Embryonic facial prominence (tissue), 1 donor: ENCODE results near the gene PLCH1.
"Not testable (repeated sequence)": the region's sequence is repeated elsewhere in the genome, so short reads cannot be mapped to it uniquely, and the experiment has no call there.

Source experiments
- DNase-seq: peaks from one replicate; pipeline ENCODE4 v3.0.0-alpha.2; 2016; ENCODE audit errors: extremely low spot score

PLCH1 gene

GRCh38 chr3:155646669-155647068 lies 98.2 kb downstream of the PLCH1 start:
- no peak for DNase-seq

- no peak for DNase-seq
Observed at GRCh38 chr3:155646128-155646527, 98.7 kb downstream of the PLCH1 start.

DNA sequence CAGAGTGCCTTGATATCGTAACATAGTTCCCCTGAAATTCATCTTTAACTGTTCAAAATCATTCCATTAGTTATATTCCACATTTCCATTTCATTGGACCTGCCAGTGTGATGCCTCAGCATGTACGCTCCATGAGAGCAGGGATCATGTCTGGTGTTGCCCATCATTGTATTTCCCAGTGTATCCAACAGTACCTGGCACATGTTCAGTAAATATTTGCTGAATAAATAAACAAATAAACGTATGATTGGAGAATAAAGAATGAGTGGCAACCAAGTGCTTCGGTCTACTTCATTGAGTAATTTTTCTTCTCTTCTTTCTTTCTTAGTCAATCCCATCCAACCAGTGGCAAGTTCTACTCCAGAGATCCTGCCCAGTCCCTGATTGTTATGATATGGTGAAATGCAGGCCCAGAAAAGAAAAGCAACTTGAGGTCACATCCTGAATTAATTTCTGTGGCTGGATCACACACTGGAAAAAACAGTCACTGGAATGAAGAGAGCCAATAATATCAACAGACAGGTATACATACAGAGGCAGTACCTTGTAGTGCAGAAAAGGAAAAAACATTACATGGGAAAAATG lies 101.2 kb downstream of the PLCH1 start:
- no peak for DNase-seq

DNA sequence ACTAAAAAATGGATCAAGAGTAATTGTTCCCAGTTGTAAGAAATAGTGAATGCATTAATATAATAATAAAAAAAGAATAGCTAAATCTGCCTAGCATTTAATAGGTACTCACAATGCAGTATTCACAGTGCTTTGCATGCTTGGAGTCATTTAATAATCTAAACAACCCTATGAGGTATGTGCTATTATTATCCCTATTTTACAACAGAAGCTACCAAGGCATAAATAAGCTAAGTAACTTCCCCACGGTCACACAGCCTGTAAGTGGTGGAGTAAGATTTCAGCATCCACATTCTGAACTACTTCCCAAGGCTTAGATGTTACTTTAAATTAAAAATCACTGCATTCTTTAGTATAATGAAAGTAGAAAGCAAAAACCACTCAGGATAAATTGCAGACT lies 102.9 kb downstream of the PLCH1 start:
- DNase-seq, result no peak

DNA sequence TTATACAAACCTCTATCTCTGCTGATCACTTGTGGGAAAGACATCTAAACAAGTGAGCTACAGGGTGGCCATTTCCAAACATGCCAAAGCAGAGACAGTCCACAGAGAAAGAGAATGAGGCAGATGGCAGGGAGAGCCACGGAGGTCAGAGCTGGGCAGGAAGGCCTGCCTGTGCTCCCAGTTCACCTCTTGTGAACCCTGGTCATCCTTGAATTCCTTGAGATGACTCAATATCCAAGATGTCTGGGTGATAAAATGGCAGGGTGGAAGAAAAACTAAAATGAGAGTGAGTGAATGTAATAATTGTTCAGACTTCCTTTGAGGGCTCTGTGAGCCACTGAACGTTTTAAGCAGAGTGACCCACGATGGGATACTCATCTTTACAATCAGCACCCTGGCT lies 104.8 kb downstream of the PLCH1 start:
- DNase-seq, result no peak

- no peak for DNase-seq
Observed at GRCh38 chr3:155639462-155640055, 105.3 kb downstream of the PLCH1 start.

DNA sequence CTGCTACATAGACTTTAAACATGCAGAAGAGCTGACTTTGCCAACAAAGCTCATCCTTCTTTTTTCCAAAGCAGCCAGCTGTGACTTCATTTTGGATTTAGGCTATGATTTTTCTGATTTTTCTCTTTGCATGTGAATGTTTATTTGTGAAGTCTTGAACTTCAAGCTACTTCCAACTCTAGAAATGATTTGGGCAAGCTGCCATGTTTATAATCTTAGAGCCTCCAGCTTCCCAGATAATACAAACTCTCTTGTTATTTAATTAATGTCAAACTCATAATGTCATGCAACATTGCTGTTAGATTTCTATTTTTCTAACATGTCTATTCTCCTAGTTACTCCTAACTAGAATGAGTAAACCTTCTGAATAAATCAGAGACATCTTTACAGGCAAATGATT lies 106.4 kb downstream of the PLCH1 start:
- DNase-seq, result not testable (repeated sequence)

GRCh38 chr3:155637567-155637966 lies 107.3 kb downstream of the PLCH1 start:
- no peak for DNase-seq

DNA sequence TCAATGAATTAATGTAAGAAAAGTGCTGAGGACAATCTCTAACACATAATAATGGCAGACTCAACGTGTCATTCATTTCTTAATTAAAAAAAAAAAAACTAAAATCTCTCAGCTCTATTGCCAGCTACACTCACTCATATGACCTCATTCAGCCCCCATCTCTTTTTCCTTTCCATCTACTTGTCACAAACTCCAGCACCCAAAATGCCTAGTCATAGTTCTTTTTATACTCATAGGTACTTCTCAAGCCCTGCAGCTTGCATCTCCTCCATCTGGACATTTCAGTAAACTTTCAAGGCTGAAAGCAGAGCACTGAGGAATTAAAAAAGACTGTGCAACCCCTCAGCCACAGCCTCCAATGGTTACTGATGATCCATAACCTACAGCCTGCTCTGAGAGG lies 109.8 kb downstream of the PLCH1 start:
- no peak for DNase-seq

DNA sequence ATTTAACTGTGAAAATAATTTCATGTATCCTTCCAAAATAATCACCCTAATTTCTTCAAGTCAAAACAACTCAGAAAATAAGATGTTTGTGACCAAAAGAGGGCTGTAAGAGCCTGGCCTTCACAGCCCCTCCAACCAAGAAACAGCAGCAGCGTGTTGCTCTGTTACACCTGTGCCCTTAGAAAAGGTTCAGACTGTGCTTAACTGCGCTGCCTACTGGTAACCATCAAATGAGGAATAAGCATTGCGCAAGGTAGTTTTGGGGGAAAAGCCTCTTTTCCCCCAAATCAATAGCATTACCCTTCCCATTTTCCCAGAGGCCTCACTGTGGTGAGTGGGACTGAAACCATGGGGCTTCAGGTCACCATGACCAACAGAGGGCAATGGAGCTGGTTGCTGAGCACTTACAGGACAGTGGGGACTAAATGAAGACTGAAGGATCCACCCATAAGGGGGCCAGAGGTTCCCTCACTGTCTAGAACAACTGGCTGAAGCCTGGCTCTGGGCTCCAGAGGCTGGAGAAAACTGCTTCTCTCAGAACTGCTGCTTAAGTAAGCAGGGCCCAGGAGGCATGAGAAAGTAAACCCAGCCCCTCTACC lies 110.7 kb downstream of the PLCH1 start:
- DNase-seq, result no peak

GRCh38 chr3:155631323-155632019 lies 113.4 kb downstream of the PLCH1 start:
- DNase-seq, result no peak

DNA sequence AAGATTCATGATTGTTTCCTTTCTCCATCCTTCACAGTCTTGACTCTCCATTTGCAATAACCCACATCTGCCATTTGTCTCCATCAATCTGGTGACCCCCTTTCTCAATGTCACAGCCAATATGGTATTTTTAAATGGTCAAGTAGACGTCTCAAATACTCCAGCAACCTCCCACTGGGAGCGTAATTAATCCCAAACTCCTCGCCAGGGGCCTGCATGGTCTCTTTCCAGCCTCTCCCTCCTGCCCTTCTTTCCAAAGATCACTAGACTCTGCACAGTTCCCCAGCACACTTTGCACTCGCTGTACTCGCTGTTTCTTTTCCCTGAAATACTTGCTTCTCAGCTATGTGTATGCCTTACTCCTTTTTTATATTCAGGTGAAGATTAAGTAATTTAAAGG lies 115.3 kb downstream of the PLCH1 start:
- no peak for DNase-seq

GRCh38 chr3:155629056-155629455 lies 115.8 kb downstream of the PLCH1 start:
- DNase-seq, result no peak

DNA sequence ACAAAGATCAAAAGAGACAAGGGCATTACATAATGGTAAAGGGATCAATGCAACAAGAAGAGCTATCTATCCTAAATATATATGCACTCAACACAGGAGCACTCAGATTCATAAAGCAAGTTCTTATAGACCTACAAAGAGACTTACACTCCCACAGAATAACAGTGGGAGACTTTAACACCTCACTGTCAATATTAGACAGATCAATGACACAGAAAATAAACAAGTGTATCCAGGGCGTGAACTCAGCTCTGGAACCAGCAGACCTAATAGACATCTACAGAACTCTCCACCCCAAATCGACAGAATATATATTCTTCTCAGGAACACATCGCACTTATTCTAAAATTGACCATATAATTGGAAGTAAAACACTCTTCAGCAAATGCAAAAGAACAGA lies 122.2 kb downstream of the PLCH1 start:
- not testable (repeated sequence) for DNase-seq

GRCh38 chr3:155620552-155620951 lies 124.3 kb downstream of the PLCH1 start:
- not testable (repeated sequence) for DNase-seq

DNA sequence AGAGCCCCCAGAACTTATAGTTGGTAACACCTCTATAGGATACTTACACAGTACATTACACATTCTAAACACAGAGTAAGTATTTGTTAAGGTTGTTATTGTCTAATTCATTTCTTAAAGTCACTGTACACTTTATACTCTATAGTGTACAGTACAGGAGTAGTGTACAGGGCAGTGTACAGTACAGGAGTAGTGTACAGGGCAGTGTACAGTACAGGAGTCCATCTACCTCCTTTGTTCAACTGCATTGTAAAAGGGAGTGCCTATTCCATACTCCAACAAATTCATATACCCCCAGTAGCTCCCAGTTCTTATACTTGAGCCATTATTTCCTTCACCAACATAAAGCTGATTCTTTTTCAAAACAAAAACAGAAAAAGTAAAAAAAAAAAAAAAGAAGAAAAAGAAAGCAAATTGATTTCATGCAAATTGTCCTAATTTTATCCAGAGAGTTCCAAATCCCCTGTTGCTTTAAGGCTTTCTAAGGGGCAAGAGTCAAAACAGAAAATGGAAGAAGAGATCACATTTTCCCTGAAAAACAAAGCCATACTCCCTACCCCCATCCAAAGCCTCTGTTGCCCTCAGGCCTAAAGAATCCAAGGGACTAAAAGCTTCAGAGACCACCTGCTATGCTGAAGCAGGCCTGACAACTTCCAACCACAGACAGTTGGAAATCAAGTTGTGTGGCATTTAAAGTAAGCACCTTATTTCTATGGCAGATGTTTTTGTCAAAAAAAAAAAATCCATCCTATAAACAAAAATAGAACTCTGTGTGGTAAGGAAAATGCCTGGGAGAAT lies 125.6 kb downstream of the PLCH1 start:
- DNase-seq, result no peak

- no peak for DNase-seq
Observed at GRCh38 chr3:155618543-155618942, 126.3 kb downstream of the PLCH1 start.

DNA sequence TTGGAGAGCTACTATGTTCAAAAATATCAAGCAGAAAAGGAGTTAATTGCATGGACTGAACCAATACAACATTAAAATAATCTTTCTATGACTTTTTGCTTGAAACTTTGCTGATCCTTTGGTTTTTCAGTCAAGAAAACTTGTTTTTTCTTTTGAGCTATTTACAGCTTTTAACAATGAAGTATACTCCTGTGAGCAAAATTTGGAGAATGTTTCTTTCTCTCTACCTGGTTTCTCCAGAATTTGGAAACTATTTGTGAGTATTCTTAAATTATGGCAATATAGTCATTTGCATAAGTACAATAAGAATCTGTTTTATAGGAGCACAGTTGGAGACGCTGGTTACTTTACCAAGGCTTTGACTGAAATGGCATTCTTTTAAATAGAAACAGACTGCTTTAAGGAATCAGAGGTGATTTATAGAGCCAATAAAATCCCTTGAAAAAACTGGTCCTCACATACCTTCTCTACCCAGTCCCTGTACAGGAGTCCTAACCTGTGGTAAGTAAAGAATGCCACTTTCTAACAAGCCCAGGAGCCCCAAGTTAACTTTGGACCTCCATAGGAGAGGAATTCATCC lies 127.4 kb downstream of the PLCH1 start:
- DNase-seq, result no peak

DNA sequence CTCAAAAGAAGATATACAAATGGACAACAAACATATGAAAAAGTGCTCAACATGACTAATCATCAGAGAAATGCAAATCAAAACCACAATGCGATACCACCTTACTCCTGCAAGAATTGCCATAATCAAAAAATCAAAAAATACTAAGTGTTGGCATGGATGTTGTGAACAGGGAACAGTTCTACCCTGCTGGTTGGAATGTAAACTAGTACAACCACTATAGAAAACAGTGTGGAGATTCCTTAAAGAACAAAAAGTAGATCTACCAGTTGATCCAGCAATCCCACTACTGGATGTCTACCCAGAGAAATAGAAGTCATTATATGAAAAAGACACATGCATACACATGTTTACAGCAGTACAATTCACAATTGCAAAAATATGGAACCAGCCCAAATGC lies 129.7 kb downstream of the PLCH1 start:
- not testable (repeated sequence) for DNase-seq

- not testable (repeated sequence) for DNase-seq
Observed at GRCh38 chr3:155614410-155614809, 130.5 kb downstream of the PLCH1 start.

- DNase-seq, result no peak
Observed at GRCh38 chr3:155611456-155611855, 133.4 kb downstream of the PLCH1 start.

DNA sequence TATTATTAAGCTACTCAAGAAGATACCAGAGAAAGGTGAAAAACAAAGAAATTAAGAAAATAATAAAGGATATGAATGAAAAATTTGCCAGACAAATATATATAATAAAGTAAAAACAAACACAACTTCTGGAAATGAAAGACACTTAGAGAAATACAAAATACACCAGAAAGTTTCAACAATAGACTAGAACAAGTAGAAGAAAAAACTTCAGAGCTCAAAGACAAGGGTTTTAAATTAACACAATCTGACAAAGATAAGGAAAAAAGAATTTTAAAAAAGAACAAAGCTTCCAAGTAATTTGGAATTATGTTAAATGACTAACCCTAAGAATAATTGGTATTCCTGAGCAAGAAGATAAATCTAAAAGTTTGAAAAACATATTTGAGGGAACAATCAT lies 135.3 kb downstream of the PLCH1 start:
- DNase-seq, result no peak
